Measurements from ENCODE around the gene CLINT1.

CLINT1 gene

GRCh38 chr5:157828944-157829639, 29.9 kb downstream of the CLINT1 start:
- peak overlapping the region; percentile 28; the same call in 1 of the 2 replicates for H3K4me2 ChIP-seq (ENCODE audit: low read length)
- H4K20me1 ChIP-seq (ENCODE audit: insufficient read depth, low read length): no peaks in the 10 kb centered on the region
- H3K9me3 ChIP-seq (ENCODE audit: low read length): no peaks in the 10 kb centered on the region
- peaks cover 89% of the 10 kb centered on the region for H3K4me1 ChIP-seq (ENCODE audit: insufficient read depth, low read length, severe bottlenecking)
- H3F3A ChIP-seq (ENCODE audit: insufficient read depth, low read length): peaks cover 15% of the 10 kb centered on the region
- no peak overlapping the region for H3K9ac ChIP-seq (ENCODE audit: low read length)
- H3K4me3 ChIP-seq (ENCODE audit: low read depth, low read length, poor library complexity, severe bottlenecking): no peak overlapping the region
- no peaks in the 10 kb centered on the region for H3K27me3 ChIP-seq (ENCODE audit: insufficient read depth, low read length)
- peak overlapping the region; percentile 96 for H3K27ac ChIP-seq (ENCODE audit: low read depth, low read length, poor library complexity, severe bottlenecking)
- H2AFZ ChIP-seq (ENCODE audit: low read length): no peak overlapping the region
- TF ChIP-seq CTCF (IDR thresholded peaks at IDR 0.05; ENCODE audit: low read length) (peak; percentile 27; the same call in 1 of the 2 replicates), EZH2 (IDR thresholded peaks at IDR 0.05; ENCODE audit: borderline replicate concordance, low read length) (no peak)
- no peaks in the 10 kb centered on the region for H3K9me2 ChIP-seq (ENCODE audit: low read depth, low read length)
- peaks cover 4% of the 10 kb centered on the region; the same call in 1 of the 2 replicates for H3K36me3 ChIP-seq (ENCODE audit: insufficient read depth, low read length)
- H3K79me2 ChIP-seq (ENCODE audit: insufficient read depth, low read length): peaks cover 52% of the 10 kb centered on the region

GRCh38 chr5:157828105-157828943, 30.6 kb downstream of the CLINT1 start:
- Histone ChIP-seq H3K27ac (ENCODE audit: low read depth, low read length, poor library complexity, severe bottlenecking) (peak overlapping the region; percentile 96), H3K4me1 (ENCODE audit: insufficient read depth, low read length, severe bottlenecking) (peaks cover 84% of the 10 kb centered on the region), H3K4me3 (ENCODE audit: low read depth, low read length, poor library complexity, severe bottlenecking) (no peak overlapping the region), H3K9ac (ENCODE audit: low read length) (no peak overlapping the region), H4K20me1 (ENCODE audit: insufficient read depth, low read length) (no peaks in the 10 kb centered on the region), H3K27me3 (ENCODE audit: insufficient read depth, low read length) (no peaks in the 10 kb centered on the region), H2AFZ (ENCODE audit: low read length) (no peak overlapping the region), H3K9me3 (ENCODE audit: low read length) (no peaks in the 10 kb centered on the region), H3K9me2 (ENCODE audit: low read depth, low read length) (no peaks in the 10 kb centered on the region), H3K4me2 (ENCODE audit: low read length) (peak overlapping the region; percentile 49), H3K79me2 (ENCODE audit: insufficient read depth, low read length) (peaks cover 59% of the 10 kb centered on the region), H3F3A (ENCODE audit: insufficient read depth, low read length) (peaks cover 15% of the 10 kb centered on the region), H3K36me3 (ENCODE audit: insufficient read depth, low read length) (peaks cover 6% of the 10 kb centered on the region)
- TF ChIP-seq EZH2 (IDR thresholded peaks at IDR 0.05; ENCODE audit: borderline replicate concordance, low read length): no peak
- no peak for TF ChIP-seq CTCF (IDR thresholded peaks at IDR 0.05; ENCODE audit: low read length)

- Histone ChIP-seq H3K4me1 (ENCODE audit: insufficient read depth, low read length, severe bottlenecking) (peaks cover 75% of the 10 kb centered on the region), H3K36me3 (ENCODE audit: insufficient read depth, low read length) (peaks cover 12% of the 10 kb centered on the region), H2AFZ (ENCODE audit: low read length) (no peak overlapping the region), H3K4me3 (ENCODE audit: low read depth, low read length, poor library complexity, severe bottlenecking) (no peak overlapping the region), H3K9ac (ENCODE audit: low read length) (no peak overlapping the region), H3K27ac (ENCODE audit: low read depth, low read length, poor library complexity, severe bottlenecking) (peak overlapping the region; percentile 96), H3K79me2 (ENCODE audit: insufficient read depth, low read length) (peaks cover 68% of the 10 kb centered on the region), H3K27me3 (ENCODE audit: insufficient read depth, low read length) (no peaks in the 10 kb centered on the region), H3K9me2 (ENCODE audit: low read depth, low read length) (no peaks in the 10 kb centered on the region), H3K9me3 (ENCODE audit: low read length) (no peaks in the 10 kb centered on the region), H4K20me1 (ENCODE audit: insufficient read depth, low read length) (no peaks in the 10 kb centered on the region), H3F3A (ENCODE audit: insufficient read depth, low read length) (peaks cover 15% of the 10 kb centered on the region), H3K4me2 (ENCODE audit: low read length) (no peak overlapping the region)
- no peak for TF ChIP-seq CTCF (IDR thresholded peaks at IDR 0.05; ENCODE audit: low read length)
- no peak for TF ChIP-seq EZH2 (IDR thresholded peaks at IDR 0.05; ENCODE audit: borderline replicate concordance, low read length)
These were observed 31.5 kb downstream of the CLINT1 start for GRCh38 chr5:157827423-157827822.

Data from OCI-LY1 (cell line).